Suppressor macrophage (primary cell): ENCODE results near the gene ACD.
A peak's percentile ranks its signal among the peaks of the same experiment; 100 is the strongest.

Experiments used
- DNase-seq, 4 experiments: peaks; one replicate each; pipeline ENCODE4 v3.0.0-alpha.2; 2020 to 2022

ACD gene

DNA sequence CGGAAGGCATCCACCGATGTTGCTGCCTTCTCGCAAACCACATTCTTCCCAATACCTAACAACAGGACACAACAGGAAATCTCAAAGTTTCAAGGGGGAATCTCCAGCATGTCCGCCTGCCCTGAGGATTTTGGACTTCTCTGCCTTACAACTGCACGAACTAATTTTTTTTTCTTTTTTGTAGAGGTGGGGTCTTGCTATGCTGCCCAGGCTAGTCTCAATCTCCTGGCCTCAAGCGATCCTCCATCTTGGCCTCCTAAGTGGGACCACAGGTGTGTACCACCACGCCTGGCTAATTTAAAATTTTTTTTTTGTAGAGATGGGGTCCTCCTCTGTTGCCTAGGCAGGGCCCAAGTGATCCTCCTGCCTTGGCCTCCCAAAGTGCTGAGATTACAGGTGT is 15.9 kb upstream of the ACD start:
- no peak for DNase-seq

DNA sequence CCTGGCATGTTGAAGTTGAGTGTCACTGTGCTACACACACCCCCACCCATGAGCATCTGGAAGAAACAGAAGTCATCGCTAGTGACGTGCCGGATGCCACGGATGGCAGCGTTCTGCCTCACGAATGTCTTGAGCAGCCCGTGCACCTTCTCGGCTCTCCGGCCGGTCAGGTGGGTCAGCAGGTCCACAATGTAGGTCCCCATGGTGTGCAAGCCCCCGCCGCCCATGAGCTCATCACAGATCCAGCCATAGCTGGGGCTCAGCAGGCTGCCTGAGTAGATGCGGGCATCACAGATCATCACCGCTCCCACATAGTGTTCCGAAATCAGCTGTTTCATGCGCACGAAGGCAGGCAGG is 15.5 kb upstream of the ACD start:
- DNase-seq: no peak

DNA sequence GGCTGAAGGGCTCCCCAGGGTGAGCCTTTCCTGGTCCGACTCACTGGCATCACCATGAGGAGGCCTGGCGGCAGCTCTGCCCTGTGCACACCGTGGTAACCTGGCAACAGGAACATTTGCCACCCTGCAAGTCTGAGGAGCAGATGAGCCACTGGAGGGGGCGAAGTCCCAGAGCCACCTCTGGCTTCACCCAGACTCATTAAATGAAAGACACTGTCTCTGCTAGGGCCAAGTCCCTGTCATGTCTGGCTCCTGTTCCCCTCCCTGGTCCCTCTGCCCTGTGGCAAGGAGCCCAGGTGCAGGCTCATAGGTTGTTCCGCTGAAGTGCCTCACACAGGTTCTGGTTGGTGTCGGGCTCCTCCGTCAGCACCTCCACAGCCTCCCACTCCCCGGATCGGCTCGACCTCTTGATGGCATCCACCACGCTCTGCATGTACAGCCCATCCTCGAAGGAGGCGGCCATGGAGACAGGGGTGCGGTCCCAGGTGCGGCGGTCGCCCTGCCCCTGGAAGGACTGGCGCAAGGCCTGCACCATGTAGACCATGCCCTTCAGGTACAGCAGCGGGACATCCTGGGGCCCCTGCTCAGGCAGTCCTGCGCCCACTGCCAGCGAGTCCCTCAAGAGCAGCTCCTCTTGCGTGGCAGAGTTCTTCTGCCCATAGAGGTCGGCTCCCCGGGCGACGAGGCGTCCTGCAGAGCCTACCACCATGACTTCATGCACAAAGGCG is 15.0 kb upstream of the ACD start:
- no peak for DNase-seq

DNA sequence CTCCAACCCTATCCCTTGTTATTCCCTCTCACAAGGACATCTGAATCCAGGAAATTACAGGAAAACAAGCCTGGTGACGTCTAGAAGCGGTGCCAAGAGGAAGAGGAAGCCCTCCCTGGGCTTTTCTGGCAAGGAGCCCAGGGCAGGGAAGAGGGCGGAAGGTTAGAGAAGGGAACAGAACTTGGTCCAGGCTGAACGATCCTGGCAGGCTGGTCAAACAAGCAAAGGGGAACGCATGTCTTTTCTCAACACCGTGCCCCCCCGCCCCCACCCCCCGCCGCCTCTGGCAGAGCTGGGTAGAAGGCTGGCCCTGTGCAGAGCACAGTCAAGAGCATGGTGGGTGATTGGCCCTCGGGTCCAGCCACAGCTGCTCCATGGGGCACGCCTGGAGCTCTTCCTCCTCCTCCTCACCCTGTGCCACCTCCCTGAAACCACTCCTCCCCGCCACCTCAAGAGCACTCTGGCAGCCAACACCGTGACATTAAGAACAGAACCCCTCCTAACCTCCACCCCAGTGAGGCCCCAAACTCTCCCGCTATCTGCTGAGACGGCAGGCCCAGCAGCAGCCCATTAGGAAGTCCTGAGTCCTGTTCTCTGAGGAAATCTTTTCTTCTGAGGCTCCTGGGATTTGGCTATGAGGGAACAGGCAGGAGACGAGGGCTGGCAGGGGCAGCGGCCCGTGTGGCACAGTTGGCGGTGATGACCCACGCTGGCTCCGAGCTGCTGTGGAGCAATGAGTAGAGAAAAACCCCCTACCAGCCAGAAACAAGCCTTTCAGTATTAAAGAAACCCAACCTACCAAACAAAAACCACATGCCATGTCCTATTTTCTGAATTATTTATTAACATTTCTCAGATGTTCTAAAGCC is 13.9 kb upstream of the ACD start:
- DNase-seq: peak; percentile 89 to 94 (median 93)

DNA sequence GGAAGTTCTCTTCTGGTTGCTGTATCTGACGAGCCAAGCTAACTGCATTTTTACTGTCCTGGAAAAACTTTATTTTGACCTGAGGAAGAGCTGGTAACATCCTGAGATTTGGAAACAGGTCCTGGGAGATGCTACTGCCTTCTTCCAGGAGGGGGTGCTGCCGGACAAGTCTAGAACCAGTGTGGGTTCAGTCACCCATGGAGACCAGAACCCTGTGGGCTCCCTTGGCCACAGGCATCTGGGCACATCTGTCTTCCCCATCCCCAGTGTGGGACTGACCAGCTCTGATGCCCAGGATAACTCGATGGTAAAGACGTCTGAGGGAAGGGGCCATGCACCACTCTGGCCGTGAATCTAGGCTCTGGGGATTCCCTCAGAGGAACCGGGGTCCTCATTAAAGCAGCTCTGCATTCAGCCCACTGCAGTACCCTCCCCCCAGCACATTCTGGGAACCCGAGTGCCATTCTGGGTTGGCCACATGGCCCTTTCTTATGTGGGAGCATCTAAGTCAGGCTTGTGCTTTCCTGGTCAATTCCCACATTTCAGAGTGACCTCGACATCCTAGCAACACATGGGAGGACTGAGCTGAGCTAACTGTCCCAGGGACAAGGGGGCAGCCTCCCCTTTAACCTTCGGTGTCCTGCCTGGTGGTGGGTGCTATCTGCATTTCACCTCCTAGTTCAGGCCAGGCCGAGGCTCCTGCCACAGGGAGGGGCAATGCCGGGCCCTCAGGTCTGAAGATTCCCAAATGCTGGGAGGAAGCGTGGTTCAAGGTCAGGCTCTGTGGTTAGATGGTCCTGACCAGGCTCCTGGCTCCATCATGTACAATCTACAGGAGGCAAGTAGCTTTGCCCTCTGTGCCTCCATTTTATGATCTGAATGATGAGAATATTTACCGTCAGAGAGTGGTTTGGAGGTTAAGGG is 12.9 kb upstream of the ACD start:
- peak; percentile 82 to 88 (median 85) for DNase-seq

DNA sequence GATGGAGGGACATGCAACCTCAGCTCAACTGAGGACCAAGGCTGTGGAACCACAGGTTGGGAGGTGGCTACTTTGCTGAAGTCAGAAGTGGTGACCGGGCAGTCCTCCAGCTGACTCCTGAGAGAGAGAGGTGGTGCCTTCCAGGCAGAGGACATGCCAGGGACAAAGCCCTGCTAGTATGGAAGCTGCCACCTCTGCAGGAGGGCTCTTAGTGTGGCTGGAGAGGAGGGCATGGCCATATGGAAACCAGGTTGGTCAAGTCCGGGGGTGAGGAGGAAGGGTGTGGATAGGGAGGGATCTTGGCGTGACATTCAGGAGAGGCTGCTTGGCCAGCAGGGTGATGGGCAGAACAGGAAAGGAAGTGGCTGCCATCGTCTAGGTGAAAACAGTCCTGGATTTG is 12.2 kb upstream of the ACD start:
- no peak for DNase-seq

DNA sequence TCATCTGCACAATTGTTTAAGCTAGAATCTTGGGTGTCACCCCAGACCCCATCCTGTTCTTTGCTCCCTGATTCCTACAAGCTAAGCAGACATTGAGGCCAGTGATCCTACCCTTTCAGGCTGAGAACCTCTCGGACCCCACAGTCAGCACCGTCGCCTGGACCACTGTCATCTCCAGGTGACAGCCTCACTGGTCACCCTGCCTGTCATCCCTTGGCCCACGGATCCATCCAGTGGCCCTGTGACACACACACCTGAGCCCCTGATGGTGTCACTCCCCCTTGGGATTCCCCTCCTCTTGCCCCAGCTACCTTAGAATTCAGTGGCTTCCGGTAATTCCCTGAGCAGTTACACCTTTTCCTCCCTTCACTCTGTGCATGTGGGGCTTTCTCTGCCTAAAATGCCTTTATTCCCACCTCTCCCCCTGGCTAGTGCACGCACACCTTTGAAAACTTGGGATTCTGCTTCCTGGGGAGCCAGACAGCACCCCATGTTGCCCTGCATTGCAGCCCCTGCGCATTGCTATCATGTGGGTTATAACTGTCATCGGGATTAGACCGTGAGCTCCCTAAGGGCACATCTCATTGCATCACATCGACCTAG is 9.5 kb upstream of the ACD start:
- no peak for DNase-seq

DNA sequence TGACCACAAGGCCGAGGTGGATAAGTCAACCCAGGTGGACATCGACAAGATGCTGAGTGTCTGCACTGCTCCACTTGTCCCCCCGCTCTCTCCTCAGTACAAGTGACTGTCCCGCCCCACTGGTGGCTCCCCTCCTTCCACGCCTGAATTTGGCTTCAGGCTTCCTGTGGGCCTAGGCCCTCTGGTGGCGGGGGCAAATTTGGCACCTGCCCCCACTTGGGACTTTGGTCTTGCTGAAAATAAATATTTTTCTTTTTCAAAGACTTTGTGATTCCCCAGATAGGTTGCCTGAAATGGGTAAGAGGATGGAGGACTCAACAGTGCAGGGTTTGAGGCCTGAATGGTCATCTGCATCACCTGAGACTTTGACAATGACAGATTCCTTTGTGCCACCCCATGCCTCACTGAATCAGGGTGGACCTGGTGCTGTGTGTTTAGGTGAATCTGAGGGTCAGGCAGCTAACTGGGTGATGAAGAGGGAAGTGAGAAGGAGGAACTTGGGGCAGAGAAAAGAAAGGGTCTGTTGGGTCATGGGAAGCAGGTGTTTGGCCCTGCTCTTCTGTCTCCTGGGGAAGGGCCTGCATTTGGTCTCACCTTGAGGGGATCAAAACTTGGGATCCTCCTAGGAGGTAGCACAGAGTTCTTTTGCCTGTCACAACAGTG is 8.6 kb upstream of the ACD start:
- DNase-seq: peak in 3 of 4 experiments; percentile 18 to 46 (median 27)

DNA sequence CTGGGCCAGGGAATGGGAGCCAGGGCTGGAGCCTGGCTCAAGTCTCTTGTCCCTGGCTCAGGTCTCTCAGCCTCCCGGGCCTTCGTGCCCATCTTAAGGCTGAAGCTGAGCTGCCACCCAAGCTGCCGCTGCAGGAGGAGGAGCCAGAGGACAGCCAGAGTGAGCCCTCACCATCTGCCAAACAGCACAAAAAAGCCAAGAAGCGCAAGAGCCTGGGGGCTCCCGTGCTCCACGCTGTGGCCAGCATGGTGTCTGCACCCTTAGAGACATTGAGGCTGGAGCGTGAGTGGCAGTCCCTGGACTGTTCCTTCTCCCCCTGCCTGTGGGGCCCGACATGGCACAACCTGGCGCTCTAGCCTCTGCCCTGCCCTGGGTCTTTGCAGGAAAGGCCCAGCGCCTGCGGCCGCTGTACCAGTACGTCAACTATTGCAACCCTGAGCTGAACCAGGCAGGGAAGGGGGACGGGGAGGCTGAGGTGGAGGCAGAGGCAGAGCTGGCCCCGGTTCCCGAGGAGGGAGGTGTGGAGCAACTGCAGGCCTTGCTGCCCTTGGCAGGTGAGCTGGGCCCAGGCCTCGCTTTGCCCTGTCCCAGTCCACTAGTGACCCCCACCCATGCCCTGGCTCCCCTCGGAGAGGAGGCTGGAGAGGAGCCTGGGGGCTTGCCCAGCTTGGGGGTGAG is 7.9 kb upstream of the ACD start:
- DNase-seq: peak; percentile 91 to 95 (median 93)

DNA sequence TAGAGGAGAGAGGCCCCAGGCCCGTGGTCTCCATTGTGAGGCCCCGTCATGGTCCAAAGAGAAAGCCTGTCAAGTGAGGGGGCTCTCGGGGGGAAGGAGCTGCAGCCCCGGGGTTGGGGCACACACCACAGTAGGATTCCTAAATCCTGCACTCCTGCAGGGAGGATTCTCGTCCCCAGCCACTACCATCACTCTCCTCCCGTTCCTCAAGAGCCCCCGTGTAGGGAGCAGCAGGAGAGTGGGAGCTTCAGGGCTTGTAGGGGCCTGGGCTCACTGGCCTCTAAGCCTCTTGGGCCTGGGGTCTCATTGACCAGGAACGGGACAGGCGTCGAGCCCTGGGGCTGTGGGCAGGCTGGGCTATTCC is 7.4 kb upstream of the ACD start:
- no peak for DNase-seq

DNA sequence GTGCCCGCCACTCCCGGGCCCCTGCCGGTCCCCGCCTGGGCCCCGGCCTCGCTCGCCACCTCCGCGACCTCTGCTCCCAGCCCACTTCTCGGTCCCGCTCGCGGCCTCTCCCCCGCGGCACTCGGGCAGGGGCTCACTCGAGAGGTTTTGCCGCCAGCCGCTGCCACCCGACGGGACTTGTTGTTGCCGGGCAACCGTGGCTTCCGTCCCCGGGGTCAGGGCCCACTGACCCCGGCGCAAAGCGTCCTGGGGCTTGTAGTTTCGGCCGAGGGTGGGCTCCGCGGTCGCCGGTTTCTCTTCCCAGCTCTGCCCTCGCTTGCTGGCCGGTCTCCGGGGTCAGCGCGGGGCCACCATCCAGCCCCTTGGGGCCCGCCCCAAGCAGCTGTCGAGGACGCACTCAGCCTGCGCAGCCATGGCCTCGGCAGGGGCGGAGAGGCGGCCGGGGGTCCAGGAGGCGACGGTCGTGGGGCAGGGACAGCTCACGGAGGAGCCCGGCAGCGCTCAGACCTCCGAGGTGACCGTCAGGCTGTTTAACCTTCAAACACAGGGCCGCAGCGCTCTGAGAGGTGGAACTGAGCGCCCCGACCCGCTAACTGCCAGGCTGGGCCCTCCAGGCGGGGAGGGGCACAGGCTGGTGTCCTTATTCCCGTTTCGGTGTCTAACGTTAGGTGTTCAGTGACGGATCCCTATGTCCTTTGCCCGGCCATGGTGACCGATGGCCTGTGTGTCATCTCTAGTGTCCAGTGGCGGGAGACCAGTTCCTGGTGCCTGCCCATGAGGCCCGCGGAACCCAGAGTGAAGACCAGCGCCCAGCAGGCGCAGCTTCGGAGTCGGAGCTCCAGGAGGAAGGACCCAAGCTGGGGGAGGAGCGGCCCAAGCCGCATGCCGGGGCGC is 6.7 kb upstream of the ACD start, which contains the start of the genes C16orf86 and ENKD1:
Gene C16orf86, plus strand, starts transcription at position 256 of the 894 bp plus-strand sequence. Its CDS starts 157 bp downstream, at position 413.
Gene ENKD1, minus strand, starts transcription at position 192 of the 894 bp plus-strand sequence. CDS start 308 bp downstream, outside the sequence.
- DNase-seq: peak; percentile 86 to 95 (median 92)

DNA sequence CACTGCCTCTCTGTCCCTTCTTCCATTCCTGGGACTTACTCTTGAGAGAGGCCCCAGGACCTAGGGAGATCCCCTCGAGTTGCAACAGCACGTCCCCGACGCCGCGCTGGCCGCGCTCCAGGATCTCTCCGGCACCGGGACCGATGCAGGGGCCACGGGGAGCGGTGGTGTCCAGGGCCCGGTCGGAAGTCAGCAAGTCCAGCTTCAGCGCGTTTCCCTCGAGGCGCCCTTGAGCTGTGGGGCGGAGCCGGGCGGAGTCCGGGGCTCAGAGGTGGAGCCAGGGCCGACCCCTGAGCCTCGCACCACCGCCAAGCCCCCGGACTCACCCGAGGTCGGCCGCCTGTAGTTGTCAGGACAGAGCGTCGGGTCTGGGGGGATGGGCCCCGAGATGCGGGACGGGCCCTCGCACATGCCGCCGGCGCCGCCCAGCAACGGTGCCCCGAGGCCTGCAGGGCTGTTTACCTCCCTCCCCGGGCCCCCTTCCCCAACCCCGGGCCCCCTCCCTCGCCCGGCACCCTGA is 6.0 kb upstream of the ACD start:
- peak; percentile 11 to 62 (median 44) for DNase-seq

DNA sequence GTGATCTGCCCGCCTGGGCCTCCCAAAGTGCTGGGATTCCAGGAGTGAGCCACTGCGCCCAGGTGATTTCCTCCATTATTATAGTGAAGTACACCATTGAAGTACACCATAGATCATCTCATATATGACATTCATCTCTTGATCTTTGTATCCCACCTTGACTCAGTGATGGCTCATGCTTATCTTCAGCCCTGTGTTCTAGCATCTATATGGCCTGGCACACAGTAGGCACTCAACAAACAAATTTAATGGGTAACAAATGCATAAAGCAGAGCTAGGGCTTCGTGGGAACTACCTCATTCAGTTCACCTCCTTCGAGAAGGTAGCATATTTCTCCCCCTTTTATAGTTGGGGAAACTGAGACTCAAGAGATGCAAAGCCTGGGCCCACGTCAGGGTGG is 5.5 kb upstream of the ACD start:
- no peak for DNase-seq

DNA sequence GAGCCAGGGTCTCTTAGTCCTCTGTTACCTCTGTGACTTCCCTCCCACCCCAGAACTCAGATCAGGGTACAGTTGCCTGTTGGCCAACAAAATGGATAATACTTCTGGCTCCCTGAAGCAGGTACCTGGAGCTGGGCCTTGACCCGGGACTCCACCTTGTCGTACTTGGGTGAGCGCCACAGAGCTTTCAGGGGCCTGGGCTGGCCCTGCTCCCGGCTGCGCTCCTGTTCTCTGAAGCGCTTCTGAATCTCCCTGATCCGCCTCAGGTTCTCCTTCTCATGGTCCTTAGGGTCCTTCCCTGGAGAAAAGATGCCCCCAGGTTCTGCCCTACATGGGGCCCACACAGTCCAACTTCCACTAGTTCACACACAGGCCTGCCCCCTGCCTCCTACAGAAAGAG is 4.8 kb upstream of the ACD start:
- DNase-seq: no peak

DNA sequence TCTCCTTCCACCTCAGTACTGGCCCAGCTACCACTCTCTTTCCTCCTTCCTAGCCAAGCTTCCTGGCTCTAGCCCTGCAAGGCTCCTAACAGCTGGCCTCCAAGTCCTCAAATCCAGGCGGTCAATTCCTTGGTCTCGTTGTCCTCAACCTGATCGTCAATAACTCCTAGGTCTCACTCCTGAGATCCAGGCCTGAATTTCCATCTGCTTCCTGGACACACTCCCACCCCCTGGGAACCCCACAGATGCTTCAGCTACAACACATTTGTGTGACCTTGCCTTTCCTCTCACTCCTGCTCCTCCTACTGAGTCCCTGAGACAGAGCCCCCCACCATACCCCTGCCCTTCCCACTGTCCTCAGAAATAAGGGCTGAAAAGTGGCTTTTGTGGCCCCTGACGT is 4.2 kb upstream of the ACD start:
- no peak for DNase-seq

DNA sequence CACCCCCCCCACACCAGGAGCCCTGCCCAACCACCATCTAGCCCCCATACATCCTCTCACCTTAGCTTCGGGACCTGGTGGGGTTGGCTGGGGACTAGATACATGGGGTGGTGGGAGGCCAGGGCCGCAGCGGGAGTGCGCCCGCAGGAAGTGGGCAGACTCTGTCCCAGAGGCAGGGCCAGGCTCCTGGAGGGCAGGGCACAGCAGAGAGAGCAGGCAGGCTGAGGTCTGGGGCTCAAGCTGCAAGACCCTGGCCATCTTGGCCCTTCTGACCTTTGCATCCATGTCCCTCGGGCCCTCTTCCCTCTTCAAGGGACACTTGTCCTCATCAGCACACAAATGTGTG is 3.8 kb upstream of the ACD start:
- no peak for DNase-seq

DNA sequence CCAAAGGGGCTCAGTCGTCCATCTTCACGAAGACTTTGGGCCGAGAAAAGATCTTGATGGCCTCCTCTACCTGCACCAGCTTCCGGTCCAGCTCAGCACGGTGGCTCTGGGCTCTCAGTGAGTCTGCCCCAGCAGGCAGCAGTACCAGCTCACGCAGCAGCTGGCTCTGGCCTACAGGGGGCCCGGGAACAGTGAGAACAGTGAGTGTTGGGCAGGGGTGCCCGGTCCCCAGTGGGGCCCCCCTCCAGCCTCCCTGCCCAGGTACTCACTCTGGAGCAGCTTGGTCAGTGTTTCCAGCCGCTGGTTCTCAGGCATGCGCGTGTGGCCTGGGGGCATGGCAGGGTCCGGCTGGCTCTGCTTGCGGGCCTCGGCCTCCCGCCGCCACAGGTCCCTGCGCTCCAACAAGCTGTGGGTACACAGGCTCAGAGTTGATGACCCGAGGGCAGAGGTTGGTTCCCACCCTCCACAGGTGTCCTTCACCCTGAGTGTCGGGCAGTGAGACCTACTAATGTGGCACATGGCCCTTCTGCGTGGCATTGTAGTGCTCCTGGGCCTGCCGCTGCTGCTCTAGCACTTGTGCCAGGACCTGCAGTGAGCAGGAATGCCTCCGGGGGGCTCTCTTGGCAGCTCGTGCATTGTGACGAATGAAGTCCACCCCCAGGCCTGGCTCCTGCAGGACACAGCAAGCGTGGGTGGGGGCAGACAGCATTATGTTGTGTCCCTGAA is 3.3 kb upstream of the ACD start:
- DNase-seq: peak; percentile 40 to 69 (median 45)

DNA sequence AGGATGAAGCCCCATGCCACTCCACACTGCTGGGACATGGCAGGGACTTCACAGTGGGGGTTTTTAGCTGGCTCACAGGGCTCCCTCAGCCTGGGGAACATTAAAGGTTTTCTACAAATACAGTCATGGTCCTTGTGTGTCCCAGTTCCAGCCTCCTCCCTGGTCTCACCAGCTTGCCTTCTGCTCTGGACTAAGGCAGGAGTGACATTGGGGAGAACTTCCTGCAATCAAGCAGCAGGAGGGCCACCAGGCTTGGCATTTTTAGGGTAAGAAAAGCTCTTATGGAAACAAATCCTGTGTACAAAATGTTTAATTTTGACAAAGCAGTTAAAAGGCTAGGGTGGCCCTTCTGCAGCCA is 2.6 kb upstream of the ACD start:
- no peak for DNase-seq
